ENCODE results near the gene ZNF546.

GRCh38 chr19:40056505-40056904, 59.6 kb downstream of the ZNF546 start:
- TF ChIP-seq CTCF (IDR thresholded peaks at IDR 0.05) (no peak), POLR2A (IDR thresholded peaks at IDR 0.05) (no peak)

Data from esophagus squamous epithelium (tissue), 4 donors.